Adipose tissue (tissue), 3 donors: ENCODE data around the gene MROH2B. TPM values are rescaled to one million over a fixed set of nuclear protein-coding genes. Genes with fewer than 3 reads are reported as not detected.

Experiments
- H3K27ac ChIP-seq: one replicate; pipeline ENCODE4 v1.5.1; 2013; ENCODE audit warnings: low read depth, low read length
- WGBS, 3 donors: extraction: QIAGEN DNeasy Blood & Tissue Kit; methylation state at CpG; one replicate each; pipeline ENCODE4 v1.1.7; 2013; 5-methylcytosine and 5-hydroxymethylcytosine counted together
- polyA plus RNA-seq, 3 donors: library from polyadenylated mRNA; stranded (reverse); fragments of 200-250 nt; gene quantifications; one replicate each; pipeline ENCODE4 v1.2.3, GENCODE V29; 2013
- donor health status: healthy with polysubstance abuse.
- donor health status: Bipolar disorder and iron deficiency.
- donor health status: healthy.

The MROH2B gene
- polyA plus RNA-seq: not detected

DNA sequence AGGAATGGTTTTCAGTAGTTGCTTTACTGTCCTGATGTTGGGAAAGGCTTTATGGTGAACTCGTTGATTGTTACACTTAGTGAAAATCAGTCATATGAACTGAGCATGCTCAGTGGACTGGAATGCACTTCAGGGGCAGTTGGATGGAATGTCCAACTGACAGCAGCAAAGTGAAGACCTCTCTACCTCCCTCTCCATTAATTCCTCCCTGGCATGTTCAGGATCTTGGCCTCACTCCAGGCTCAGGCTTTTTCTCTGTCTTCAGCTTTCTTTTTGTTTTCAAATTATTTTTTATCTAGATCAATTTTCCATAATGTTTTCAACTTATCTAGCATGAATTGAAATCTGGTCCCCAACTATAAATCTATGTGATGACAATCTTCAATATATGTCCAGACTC, at the start of gene MROH2B:
MROH2B (minus strand) TSS at position 101 of the 400 bp plus-strand sequence. CDS start 490 bp downstream, outside the sequence.
- 82 to 96% (median 82%) methylated on average over 1 of the region's 1 CpG for WGBS, 3 donors
- H3K27ac ChIP-seq: no peak within 1 kb of the TSS

GRCh38 chr5:41120600-41120999, 49.5 kb upstream of the MROH2B start:
- 90 to 95% (median 94%) methylated on average over 8 of the region's 8 CpGs for WGBS, 3 donors

GRCh38 chr5:41118177-41118576, 47.0 kb upstream of the MROH2B start:
- no peak overlapping the region for H3K27ac ChIP-seq
- 94 to 96% (median 94%) methylated on average over 3 of the region's 3 CpGs for WGBS, 3 donors

More at GRCh38 chr5:41120600-41120999, 49.5 kb upstream of the MROH2B start:
- no peak overlapping the region for H3K27ac ChIP-seq

DNA sequence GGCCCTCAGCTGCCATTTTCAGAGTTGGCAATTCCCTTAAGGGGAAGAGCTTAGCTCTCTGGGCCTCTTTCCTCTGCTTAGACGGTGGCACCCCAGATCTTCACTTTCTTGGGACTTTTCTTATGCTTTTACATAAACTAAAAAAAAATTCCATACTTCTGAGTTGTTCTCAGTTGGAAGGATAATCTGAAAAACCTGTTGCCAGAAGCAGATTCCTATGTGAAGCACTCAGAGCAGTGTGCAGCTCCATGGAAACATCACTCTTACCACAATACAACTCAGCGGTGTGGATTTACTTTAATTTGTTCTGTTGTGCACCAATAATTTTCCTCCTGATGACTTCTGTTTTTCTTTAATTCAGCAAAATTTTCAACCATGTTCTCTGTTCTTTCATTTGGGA, 44.1 kb upstream of the MROH2B start:
- no peak overlapping the region for H3K27ac ChIP-seq
- WGBS, 3 donors: 69 to 89% (median 79%) methylated on average over 2 of the region's 2 CpGs

GRCh38 chr5:41112486-41113455, 41.6 kb upstream of the MROH2B start:
- no peak overlapping the region for H3K27ac ChIP-seq
- WGBS, 3 donors: 77 to 85% (median 80%) methylated on average over 2 of the region's 2 CpGs

DNA sequence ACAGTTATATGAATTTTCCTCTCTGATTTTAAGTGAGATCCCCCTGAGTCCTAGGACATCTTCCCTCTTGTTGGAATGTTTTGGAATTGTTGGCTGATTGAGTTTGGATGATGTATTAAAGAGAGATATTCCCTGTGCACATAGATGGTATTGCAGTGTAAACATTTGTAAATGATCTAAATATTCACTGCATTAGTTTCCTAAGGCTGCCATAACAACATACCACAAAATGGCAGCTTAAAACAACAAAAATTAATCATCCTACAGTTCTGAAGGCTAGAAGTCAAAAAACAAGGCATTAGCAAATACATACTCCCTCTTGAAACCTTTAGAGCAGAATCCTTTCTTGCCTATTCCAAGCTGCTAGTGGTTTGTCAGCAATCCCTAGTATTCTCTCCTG, 38.0 kb upstream of the MROH2B start:
- H3K27ac ChIP-seq: no peak overlapping the region

GRCh38 chr5:41102341-41102740, 31.2 kb upstream of the MROH2B start:
- H3K27ac ChIP-seq: no peak overlapping the region

- no peak overlapping the region for H3K27ac ChIP-seq
- 65 to 80% (median 69%) methylated on average over 2 of the region's 2 CpGs for WGBS, 3 donors
These were observed 26.5 kb upstream of the MROH2B start for GRCh38 chr5:41097642-41098041.

DNA sequence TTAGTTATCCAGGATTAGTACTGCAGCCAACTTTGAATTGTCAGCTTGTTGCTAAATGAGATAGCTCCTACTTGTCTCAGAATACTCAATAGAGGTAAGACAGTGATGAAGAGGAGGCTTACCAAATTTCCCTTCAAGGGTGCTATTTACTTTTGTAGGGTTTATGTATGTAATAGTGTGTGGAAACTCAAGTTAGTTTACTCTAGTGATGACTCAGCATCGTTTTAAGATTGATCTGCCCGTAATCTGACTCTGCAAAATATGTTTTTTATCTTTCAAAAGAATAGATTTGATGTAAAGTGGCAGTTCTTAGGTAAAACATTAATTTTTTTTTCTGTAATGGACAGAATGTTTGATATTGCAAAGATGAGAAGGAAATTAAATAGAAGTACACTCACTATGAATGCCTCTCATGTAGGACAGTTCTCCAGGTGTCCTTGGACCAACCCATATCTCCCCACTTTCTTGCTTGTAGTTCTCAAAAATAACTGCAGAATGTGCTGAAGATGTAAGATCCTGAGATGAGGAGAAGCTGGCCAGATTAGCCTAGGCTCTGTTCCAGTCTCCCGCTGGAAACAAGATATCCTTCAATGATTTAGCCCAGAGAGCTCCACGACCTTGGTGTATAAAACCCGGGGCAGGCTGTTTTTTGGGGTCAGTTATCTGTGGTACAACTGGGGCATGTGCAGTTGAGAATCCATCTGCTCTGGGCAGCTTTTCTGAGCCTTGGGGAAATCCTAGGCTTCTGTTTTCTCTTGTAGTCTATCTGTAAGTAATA, 24.4 kb upstream of the MROH2B start:
- WGBS, 3 donors: 57 to 82% (median 74%) methylated on average over 5 of the region's 5 CpGs
- no peak overlapping the region for H3K27ac ChIP-seq

DNA sequence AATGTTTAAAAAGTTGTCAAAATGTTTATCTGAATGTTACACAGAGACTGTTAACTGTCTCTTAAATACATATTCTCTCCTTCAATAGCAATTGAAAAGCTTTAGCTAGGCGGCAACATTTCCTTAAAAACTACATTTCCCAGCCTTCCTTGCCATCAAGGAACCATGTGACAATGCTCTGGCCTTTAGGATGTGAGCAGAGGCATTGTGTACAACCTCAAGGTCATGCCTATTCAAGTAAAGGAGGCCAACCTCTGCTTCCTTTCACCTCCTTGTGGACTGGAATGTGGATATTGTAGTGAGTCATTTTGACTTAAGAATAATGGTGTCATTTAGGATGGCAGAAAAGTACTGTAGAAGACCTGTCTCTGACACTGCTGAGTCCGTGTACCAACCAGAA, 23.7 kb upstream of the MROH2B start:
- H3K27ac ChIP-seq: no peak overlapping the region
- 76 to 87% (median 84%) methylated on average over 2 of the region's 2 CpGs for WGBS, 3 donors

DNA sequence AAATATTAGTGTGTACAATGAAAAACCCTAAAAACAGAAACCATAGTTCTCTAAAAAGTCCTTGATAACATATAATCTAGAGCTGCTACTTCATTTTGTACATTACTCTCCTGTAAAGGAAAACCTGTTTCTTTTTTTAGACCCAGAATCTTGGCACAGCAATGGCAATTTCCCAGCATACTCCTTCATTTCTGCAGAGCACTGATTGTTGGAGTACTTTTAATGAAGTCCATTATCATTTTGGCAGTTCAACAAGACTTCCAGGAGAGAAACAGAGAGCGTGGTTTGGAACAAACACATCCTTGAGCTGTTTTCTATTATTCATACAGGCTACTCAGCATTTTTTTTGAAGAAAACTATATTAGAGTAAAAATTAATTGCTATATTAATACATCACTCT, 22.7 kb upstream of the MROH2B start:
- H3K27ac ChIP-seq: no peak overlapping the region
- WGBS, 3 donors: 41 to 68% (median 49%) methylated on average over 1 of the region's 1 CpG

GRCh38 chr5:41087461-41087860, 16.3 kb upstream of the MROH2B start:
- H3K27ac ChIP-seq: no peak overlapping the region
- 74 to 78% (median 76%) methylated on average over 2 of the region's 2 CpGs for WGBS, 3 donors

DNA sequence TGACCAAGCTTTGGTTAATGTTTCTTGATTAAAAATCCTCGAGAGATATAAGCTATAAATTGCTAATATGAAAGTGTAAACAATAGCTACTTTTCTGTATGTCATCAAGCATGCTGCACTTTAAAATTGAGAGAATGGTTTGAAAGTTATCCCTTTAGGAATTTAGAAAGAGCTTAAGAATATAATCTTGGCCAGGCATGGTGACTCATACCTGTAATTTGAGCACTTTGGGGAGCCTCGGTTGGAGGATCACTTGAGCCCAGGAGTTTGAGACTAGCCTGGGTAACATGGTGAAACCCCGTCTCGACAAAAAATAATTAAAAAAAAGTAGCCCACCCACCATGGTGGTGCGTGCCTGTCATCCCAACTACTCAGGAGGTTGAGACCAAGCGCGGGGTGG, 12.2 kb upstream of the MROH2B start:
- H3K27ac ChIP-seq: no peak overlapping the region
- WGBS, 3 donors: 70 to 86% (median 71%) methylated on average over 7 of the region's 7 CpGs

- 92 to 96% (median 95%) methylated on average over 2 of the region's 2 CpGs for WGBS, 3 donors
These were observed 833 bp upstream of the MROH2B start for GRCh38 chr5:41071975-41072374.

DNA sequence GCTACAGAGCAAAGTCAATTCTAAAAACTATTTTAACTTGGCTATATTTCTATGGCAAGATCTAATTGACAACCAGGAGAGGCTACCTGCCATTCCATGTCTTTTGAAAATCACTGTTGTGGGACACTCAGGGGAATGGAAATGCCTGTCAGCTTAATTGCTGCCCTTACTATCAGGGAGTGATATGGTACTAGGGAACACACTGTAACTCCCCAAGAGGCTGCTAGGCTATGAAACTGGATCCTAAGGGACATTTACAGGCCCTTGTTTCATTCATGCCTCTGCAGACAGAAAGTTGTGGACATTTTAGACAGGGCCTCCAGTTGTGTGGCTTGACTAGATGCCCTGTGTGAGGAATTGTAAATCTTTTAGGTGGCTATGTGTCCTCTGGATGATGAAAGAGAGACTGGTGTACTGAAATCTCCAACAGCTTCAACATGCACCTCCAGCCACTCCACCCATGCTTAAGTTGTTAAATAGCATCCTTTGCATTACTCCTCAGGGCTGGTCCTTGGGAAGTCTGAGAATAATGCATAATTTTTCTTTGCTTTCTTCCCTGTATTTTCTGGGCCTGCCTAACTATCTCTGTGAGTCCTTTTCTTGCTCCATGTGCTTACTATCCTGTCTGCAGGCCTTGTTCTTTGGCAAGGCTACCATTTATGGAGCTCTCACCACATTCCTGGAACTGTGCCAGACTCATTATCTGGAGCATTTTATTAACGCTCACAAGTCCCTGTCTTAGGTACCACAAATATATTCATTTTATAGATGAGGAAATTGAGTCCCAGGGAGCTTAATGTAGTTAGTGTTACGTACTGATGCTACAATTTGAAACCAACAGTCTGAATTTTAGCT, 3.2 kb downstream of the MROH2B start:
- WGBS, 3 donors: 68 to 80% (median 71%) methylated on average over 2 of the region's 2 CpGs

More at GRCh38 chr5:41071975-41072374, 833 bp upstream of the MROH2B start:
- H3K27ac ChIP-seq: no peak overlapping the region

DNA sequence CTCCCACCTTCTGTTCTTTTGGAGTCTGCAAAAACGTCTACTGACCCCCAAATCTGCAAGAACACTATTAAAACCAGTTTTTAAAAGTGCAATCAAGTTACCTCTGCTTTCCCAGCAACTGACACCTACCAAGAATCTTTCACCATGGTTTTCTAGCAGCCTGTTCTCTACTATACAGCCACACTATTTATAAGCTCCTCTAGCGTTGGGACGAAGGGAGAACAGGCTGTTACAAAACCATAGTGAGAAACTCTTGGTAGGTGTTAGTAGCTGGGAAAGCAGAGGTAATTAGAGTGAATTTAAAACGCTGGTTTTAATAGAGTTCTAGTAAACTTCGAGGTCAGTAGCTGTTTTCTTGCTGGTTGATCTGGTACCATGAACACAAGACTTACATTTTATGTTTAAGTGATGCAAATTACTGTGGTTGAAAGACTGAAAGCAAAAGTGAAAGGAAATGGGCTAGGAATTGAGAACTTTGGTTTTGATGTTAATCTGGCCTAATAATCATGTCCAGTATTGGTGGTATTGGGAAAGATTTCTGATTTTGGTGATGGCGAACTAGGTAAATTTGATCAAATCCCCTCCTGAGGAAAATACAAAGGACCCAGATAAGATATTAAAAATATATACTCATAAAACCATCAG, 5.3 kb downstream of the MROH2B start:
- 66 to 79% (median 66%) methylated on average over 6 of the region's 6 CpGs for WGBS, 3 donors
- H3K27ac ChIP-seq: no peak overlapping the region

More for the DNA sequence above, 3.2 kb downstream of the MROH2B start:
- no peak overlapping the region for H3K27ac ChIP-seq

DNA sequence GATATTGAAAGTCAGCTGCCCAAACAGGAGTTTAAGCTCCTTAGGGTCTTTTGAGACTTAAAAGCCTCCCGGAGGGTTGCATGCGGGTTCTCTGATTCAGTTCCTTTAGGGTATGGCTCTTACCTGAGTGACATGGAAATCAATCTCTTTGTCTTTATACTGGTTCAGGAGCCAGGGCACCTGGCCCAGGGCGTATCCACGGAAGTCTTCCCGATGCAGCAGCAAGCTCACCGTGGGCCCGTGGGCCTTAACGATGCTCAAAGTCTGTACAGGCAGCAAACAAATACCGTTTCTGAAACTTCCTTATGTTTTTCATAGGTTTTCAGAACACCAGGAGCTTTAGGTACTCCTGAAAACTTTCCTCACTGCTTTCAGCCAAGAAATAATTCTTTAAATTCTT, 13.2 kb downstream of the MROH2B start:
- H3K27ac ChIP-seq: no peak overlapping the region
- WGBS, 3 donors: 90 to 97% (median 93%) methylated on average over 9 of the region's 9 CpGs

GRCh38 chr5:41057231-41057630, 13.9 kb downstream of the MROH2B start:
- WGBS, 3 donors: 77 to 89% (median 82%) methylated on average over 2 to 5 of the region's 5 CpGs

More at GRCh38 chr5:41057231-41057630, 13.9 kb downstream of the MROH2B start:
- H3K27ac ChIP-seq: no peak overlapping the region
